ENCODE results near the gene DLG2. TPM values are rescaled to one million over a fixed set of nuclear protein-coding genes. Genes with fewer than 3 reads are reported as not detected.

DLG2 gene
- total and polyA plus RNA-seq, 2 donors (not counting 3 experiments of a cell fraction or from before 2014, with no cell fraction given) = 0.15 to 1.1 TPM

- H4K20me1 ChIP-seq (replicated peaks; ENCODE audit: control insufficient read depth, extremely low read depth, insufficient read depth, low read length) = no peaks in the 10 kb centered on the region
- CTCF ChIA-PET = interaction anchor here (0.6 kb wide), 1 partner anchor 488 kb away, joined by 3 read pairs; no protein-coding TSS in a partner anchor
- no peak overlapping the region for H3K9ac ChIP-seq (replicated peaks; ENCODE audit: extremely low read depth, insufficient read depth, low read length)
- no peak overlapping the region for H3K4me3 ChIP-seq (replicated peaks in 1 of 3; ENCODE audit: insufficient read depth in 1 of 3, low read depth in 1 of 3, low read length in 3 of 3)
- H3K27ac ChIP-seq (ENCODE audit: insufficient read depth, low read depth, low read length) = no peak overlapping the region
- no peaks in the 10 kb centered on the region for H3K9me1 ChIP-seq (replicated peaks; ENCODE audit: control insufficient read depth, extremely low read depth, insufficient read depth, low read length)
- intact Hi-C loops (cut with micrococcal nuclease) = no loop called here
- H2AFZ ChIP-seq (ENCODE audit: low read depth, low read length) = no peak overlapping the region
- POLR2A ChIA-PET = no interaction called here
- H3K36me3 ChIP-seq (ENCODE audit: control insufficient read depth in 2 of 2, extremely low read depth in 1 of 2, insufficient read depth in 2 of 2, low read length in 2 of 2) = no peaks in the 10 kb centered on the region
- no peaks in the 10 kb centered on the region for H3K79me2 ChIP-seq (ENCODE audit: control insufficient read depth, insufficient read depth, low read length)
- no peaks in the 10 kb centered on the region for H3K9me3 ChIP-seq (replicated peaks; ENCODE audit: control insufficient read depth, insufficient read depth, low read length)
- TF ChIP-seq CTCF (IDR thresholded peaks at IDR 0.05; ENCODE audit: extremely low read depth in 1 of 2, insufficient read depth in 1 of 2, low read depth in 1 of 2, low read length in 2 of 2) = no peak
- no peak for TF ChIP-seq GATA2 (IDR thresholded peaks at IDR 0.05; ENCODE audit: insufficient read depth, insufficient read length, low read depth, low read length)
- TF ChIP-seq FOS (IDR thresholded peaks at IDR 0.05; ENCODE audit: borderline replicate concordance, insufficient read depth, low read length) = no peak
- TF ChIP-seq POLR2A (IDR thresholded peaks at IDR 0.05; ENCODE audit: low read depth, low read length) = no peak
- TF ChIP-seq MYC (IDR thresholded peaks at IDR 0.05; ENCODE audit: low read depth, low read length) = no peak
- no peak for TF ChIP-seq POLR2AphosphoS5 (IDR thresholded peaks at IDR 0.05; ENCODE audit: insufficient read depth, low read depth, low read length)
- TF ChIP-seq EZH2 (IDR thresholded peaks at IDR 0.05; ENCODE audit: borderline replicate concordance, low read depth, low read length, severe bottlenecking) = no peak
- dilution Hi-C loops (cut with MboI; ENCODE audit: extremely low pct_ligation_motif_present, low sequenced_read_pairs) = no loop called here
- no peak overlapping the region for H3K4me2 ChIP-seq (ENCODE audit: insufficient read depth, low read length)
- H3K4me1 ChIP-seq (ENCODE audit: control insufficient read depth, extremely low read depth, insufficient read depth, low read length) = no peaks in the 10 kb centered on the region
- no peaks in the 10 kb centered on the region for H3K27me3 ChIP-seq (ENCODE audit: control insufficient read depth in 2 of 2, insufficient read depth in 2 of 2, low read length in 2 of 2)
- FAIRE-seq (no peak), DNase-seq (ENCODE audit: low read depth, low spot score) (no peak)
- BruUV-seq (replicated peaks) = no TSS peak
These were observed 1984.0 kb downstream of the DLG2 start for GRCh38 chr11:83643115-83643514.
